Measurements from ENCODE around the gene USP6NL.

USP6NL gene

DNA sequence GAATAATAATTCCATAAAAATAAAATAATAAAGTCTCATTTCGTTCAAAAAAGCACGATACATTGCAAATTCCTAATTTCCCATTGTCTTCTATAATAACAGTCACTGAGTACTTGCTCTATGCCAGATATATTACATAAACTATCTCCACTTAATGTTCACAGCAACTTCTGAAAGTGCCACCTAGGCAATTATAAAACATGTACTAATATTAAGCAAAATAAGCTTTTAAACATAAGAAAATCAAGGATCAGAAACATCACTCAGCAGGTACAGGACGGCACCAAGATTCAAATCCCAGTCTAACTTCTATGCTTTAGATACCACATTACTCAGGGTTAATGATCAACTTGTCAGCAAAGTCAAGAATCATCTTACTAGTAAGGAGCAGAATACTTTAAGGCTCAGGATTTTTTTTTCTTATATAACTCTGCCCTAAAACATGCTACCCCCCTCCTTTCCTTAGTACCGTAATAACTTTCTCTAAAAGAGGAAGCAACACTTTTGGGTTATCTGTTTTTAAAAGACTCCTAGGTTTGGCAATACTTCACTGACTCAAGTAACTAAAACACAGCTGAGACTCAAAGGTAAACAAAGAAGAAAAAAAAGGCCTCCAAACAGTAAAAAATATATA is 51.3 kb downstream of the USP6NL start:
- Histone ChIP-seq H3K9me3 (no peaks in the 10 kb centered on the region), H3K4me1 (peaks cover 10% of the 10 kb centered on the region), H3K27me3 (no peaks in the 10 kb centered on the region), H3K4me3 (ENCODE audit: low read depth, low read length) (no peak overlapping the region), H3K36me3 (no peaks in the 10 kb centered on the region)
- no peak for DNase-seq
- TF ChIP-seq CTCF (IDR thresholded peaks at IDR 0.05; ENCODE audit: low read depth, low read length) = no peak

DNA sequence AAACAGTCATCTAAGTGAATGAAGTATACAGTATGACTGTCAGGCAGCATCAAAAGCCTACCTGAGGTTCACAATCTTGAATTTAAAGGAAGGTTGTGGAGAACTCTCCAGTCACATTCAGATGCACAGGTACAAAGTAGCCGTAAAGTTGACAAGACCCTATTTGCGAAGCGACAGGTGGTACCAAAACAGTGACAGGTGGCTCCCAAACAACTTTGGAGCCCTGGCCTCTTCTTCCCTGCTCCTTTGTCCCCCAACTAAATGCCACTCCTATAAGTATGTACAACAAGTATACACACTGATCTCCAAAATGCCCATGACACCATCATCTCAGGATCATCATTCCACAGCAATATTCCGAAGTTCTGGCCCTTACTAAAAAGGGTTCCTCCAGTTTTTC is 53.5 kb downstream of the USP6NL start:
- Histone ChIP-seq H3K9me3 (no peaks in the 10 kb centered on the region), H3K4me1 (no peaks in the 10 kb centered on the region), H3K27me3 (no peaks in the 10 kb centered on the region), H3K4me3 (ENCODE audit: low read depth, low read length) (no peak overlapping the region), H3K36me3 (no peaks in the 10 kb centered on the region)
- DNase-seq = no peak
- TF ChIP-seq CTCF (IDR thresholded peaks at IDR 0.05; ENCODE audit: low read depth, low read length) = no peak

- no peaks in the 10 kb centered on the region for H3K4me1 ChIP-seq
- no peaks in the 10 kb centered on the region for H3K9me3 ChIP-seq
- no peaks in the 10 kb centered on the region for H3K36me3 ChIP-seq
- H3K27me3 ChIP-seq = no peaks in the 10 kb centered on the region
- H3K4me3 ChIP-seq (ENCODE audit: low read depth, low read length) = no peak overlapping the region
- TF ChIP-seq CTCF (IDR thresholded peaks at IDR 0.05; ENCODE audit: low read depth, low read length) = no peak
- DNase-seq = no peak
Measured at GRCh38 chr10:11557513-11557912, 53.9 kb downstream of the USP6NL start.

DNA sequence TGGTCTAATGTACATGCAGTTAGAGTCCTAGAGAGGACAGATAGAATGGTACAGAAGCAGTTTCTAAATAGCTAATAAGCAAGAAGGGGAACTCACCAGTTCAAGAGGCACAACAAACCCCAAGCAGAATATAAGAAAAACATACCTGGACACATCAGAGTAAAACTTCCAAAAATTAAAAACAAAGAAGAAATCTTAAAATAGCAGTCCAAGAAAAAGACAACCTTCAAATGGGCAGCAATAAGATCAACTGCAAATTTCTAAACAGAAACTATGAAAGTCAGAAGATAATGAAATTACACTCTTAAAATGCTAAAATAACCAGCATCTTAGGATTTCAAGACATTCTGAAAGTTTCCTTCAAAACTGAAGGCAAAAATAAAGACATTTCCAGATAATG is 55.9 kb downstream of the USP6NL start:
- DNase-seq = no peak
- Histone ChIP-seq H3K27me3 (no peaks in the 10 kb centered on the region), H3K4me1 (no peaks in the 10 kb centered on the region)

GRCh38 chr10:11553773-11554381 is 57.6 kb downstream of the USP6NL start:
- no peaks in the 10 kb centered on the region for H3K4me1 ChIP-seq
- H3K9me3 ChIP-seq = no peaks in the 10 kb centered on the region
- H3K27me3 ChIP-seq = no peaks in the 10 kb centered on the region
- no peak overlapping the region for H3K4me3 ChIP-seq (ENCODE audit: low read depth, low read length)
- no peak for TF ChIP-seq CTCF (IDR thresholded peaks at IDR 0.05; ENCODE audit: low read depth, low read length)
- no peak for DNase-seq
- H3K36me3 ChIP-seq = no peaks in the 10 kb centered on the region

More for the DNA sequence above, 55.9 kb downstream of the USP6NL start:
- no peak for TF ChIP-seq CTCF (IDR thresholded peaks at IDR 0.05; ENCODE audit: low read depth, low read length)
- no peaks in the 10 kb centered on the region for H3K36me3 ChIP-seq
- no peak overlapping the region for H3K4me3 ChIP-seq (ENCODE audit: low read depth, low read length)
- H3K9me3 ChIP-seq = no peaks in the 10 kb centered on the region

- TF ChIP-seq CTCF (IDR thresholded peaks at IDR 0.05; ENCODE audit: low read depth, low read length) = no peak
- DNase-seq = no peak
- Histone ChIP-seq H3K36me3 (no peaks in the 10 kb centered on the region), H3K27me3 (no peaks in the 10 kb centered on the region), H3K9me3 (no peaks in the 10 kb centered on the region), H3K4me3 (ENCODE audit: low read depth, low read length) (no peak overlapping the region), H3K4me1 (no peaks in the 10 kb centered on the region)
Measured at GRCh38 chr10:11551916-11552602, 59.4 kb downstream of the USP6NL start.

Measured in BE2C (cell line).